GM18873 (cell line): ENCODE results near the gene TMSB15C.
"Not testable (repeated sequence)": the region's sequence is repeated elsewhere in the genome, so short reads cannot be mapped to it uniquely, and the experiment has no call there.

Experiments
- ATAC-seq: cut with Tn5 transposase; IDR thresholded peaks from one replicate; pipeline ENCODE4 v1.9.1; 2021; ENCODE audit warnings: mild to moderate bottlenecking, moderate library complexity, moderate number of reproducible peaks; ENCODE audit not compliant: unreplicated experiment, low FRiP score

Gene TMSB15C

GRCh38 chrX:104075778-104076445 is at the start of gene TMSB15C:
TMSB15C (minus strand) TSS chrX:104076236.
- ATAC-seq = peak; percentile 97

- ATAC-seq = no peak
Measured at GRCh38 chrX:104122829-104123228, 46.8 kb upstream of the TMSB15C start.

- ATAC-seq = no peak
Measured at GRCh38 chrX:104118765-104119164, 42.7 kb upstream of the TMSB15C start.

- no peak for ATAC-seq
Measured at GRCh38 chrX:104117759-104118158, 41.7 kb upstream of the TMSB15C start.

GRCh38 chrX:104113222-104113965 is 37.4 kb upstream of the TMSB15C start:
- no peak for ATAC-seq

GRCh38 chrX:104112326-104112951 is 36.4 kb upstream of the TMSB15C start, which contains the start of gene ZCCHC18:
ZCCHC18 (plus strand) TSS chrX:104112523; CDS start chrX:104114112, 1,589 bp downstream.
- ATAC-seq = peak; percentile 60

GRCh38 chrX:104110491-104111240 is 34.6 kb upstream of the TMSB15C start:
- not testable (repeated sequence) for ATAC-seq

GRCh38 chrX:104108955-104109354 is 32.9 kb upstream of the TMSB15C start:
- ATAC-seq = no peak

- no peak for ATAC-seq
Measured at GRCh38 chrX:104105330-104106262, 29.6 kb upstream of the TMSB15C start.

GRCh38 chrX:104104676-104105075 is 28.6 kb upstream of the TMSB15C start:
- no peak for ATAC-seq

GRCh38 chrX:104098919-104099318 is 22.9 kb upstream of the TMSB15C start:
- ATAC-seq = no peak

- ATAC-seq = peak; percentile 71
Measured at GRCh38 chrX:104098151-104098808, 22.2 kb upstream of the TMSB15C start.

- ATAC-seq = no peak
Measured at GRCh38 chrX:104085919-104086318, 9.9 kb upstream of the TMSB15C start.

GRCh38 chrX:104085477-104085876 is 9.4 kb upstream of the TMSB15C start:
- no peak for ATAC-seq

GRCh38 chrX:104084534-104085277 is 8.7 kb upstream of the TMSB15C start:
- ATAC-seq = no peak

GRCh38 chrX:104084063-104084462 is 8.0 kb upstream of the TMSB15C start:
- ATAC-seq = no peak

- ATAC-seq = not testable (repeated sequence)
Measured at GRCh38 chrX:104077854-104078253, 1.8 kb upstream of the TMSB15C start.

- not testable (repeated sequence) for ATAC-seq
Measured at GRCh38 chrX:104062636-104063035, 13.4 kb downstream of the TMSB15C start.
